GM23338 (cell line): ENCODE data around the gene RNF41. TPM values are rescaled to one million over a fixed set of nuclear protein-coding genes. Genes with fewer than 3 reads are reported as not detected.

Experiments used
- ATAC-seq: fragments of 200-7000 bp; cut with Tn5 transposase; 3 replicates; pipeline ENCODE4 v1.9.1; 2020
- DNase-seq: peaks from one replicate; pipeline ENCODE4 v3.0.0-alpha.2; 2015; ENCODE audit warnings: low spot score
- H2AFZ ChIP-seq: fragments of 200-600 bp; sonication (generic); 2 replicates; pipeline ENCODE4 v1.8.0; 2016; ENCODE audit warnings: antibody characterized with exemption, mild to moderate bottlenecking, moderate library complexity
- H3F3A ChIP-seq: fragments of 200-600 bp; sonication (generic); replicated peaks from 2 replicates; pipeline ENCODE4 v1.8.0; 2017; ENCODE audit warnings: antibody characterized with exemption, mixed run types, low read depth
- H3K27ac ChIP-seq: fragments of 200-600 bp; sonication (generic); 2 replicates; pipeline ENCODE4 v1.6.1; 2016; ENCODE audit warnings: low read depth
- H3K27me3 ChIP-seq: fragments of 200-600 bp; sonication (generic); 2 replicates; pipeline ENCODE4 v1.8.0; 2016; ENCODE audit warnings: mild to moderate bottlenecking, mixed run types, moderate library complexity; ENCODE audit not compliant: insufficient read depth
- H3K36me3 ChIP-seq: fragments of 200-600 bp; sonication (generic); 2 replicates; pipeline ENCODE4 v1.8.0; 2016; ENCODE audit warnings: mild to moderate bottlenecking; ENCODE audit not compliant: insufficient read depth
- H3K4me1 ChIP-seq: fragments of 200-600 bp; sonication (generic); 2 replicates; pipeline ENCODE4 v1.8.0; 2016; ENCODE audit warnings: mild to moderate bottlenecking, moderate library complexity; ENCODE audit not compliant: insufficient read depth
- H3K4me2 ChIP-seq: fragments of 200-600 bp; sonication (generic); 2 replicates; pipeline ENCODE4 v1.7.1; 2017; ENCODE audit warnings: mixed run types
- H3K4me3 ChIP-seq: fragments of 200-600 bp; sonication (generic); 2 replicates; pipeline ENCODE4 v1.6.1; 2016; ENCODE audit warnings: mixed run types
- H3K79me2 ChIP-seq: fragments of 200-600 bp; sonication (generic); replicated peaks from 2 replicates; pipeline ENCODE4 v1.8.0; 2017; ENCODE audit warnings: mild to moderate bottlenecking; ENCODE audit not compliant: insufficient read depth
- H3K9me2 ChIP-seq: fragments of 200-600 bp; sonication (generic); 2 replicates; pipeline ENCODE4 v1.8.0; 2017; ENCODE audit not compliant: insufficient read depth
- H4K20me1 ChIP-seq: fragments of 200-600 bp; sonication (generic); replicated peaks from 2 replicates; pipeline ENCODE4 v1.8.0; 2017; ENCODE audit warnings: mild to moderate bottlenecking; ENCODE audit not compliant: insufficient read depth
- H3K27ac Mint-ChIP-seq: 2 replicates; pipeline ENCODE4 v1.8.0; 2020; ENCODE audit warnings: inconsistent platforms, mild to moderate bottlenecking, moderate library complexity, mixed read lengths
- H3K27me3 Mint-ChIP-seq: 3 replicates; pipeline ENCODE4 v1.8.0; 2022; ENCODE audit warnings: low read depth, mild to moderate bottlenecking, moderate library complexity, mixed read lengths, inconsistent platforms; ENCODE audit not compliant: insufficient read depth, poor library complexity
- H3K36me3 Mint-ChIP-seq: 3 replicates; pipeline ENCODE4 v1.8.0; 2021; ENCODE audit warnings: low read depth, mild to moderate bottlenecking, inconsistent platforms, moderate library complexity, mixed read lengths
- H3K4me1 Mint-ChIP-seq: 3 replicates; pipeline ENCODE4 v1.8.0; 2020; ENCODE audit warnings: mild to moderate bottlenecking, inconsistent platforms, mixed read lengths
- H3K4me3 Mint-ChIP-seq: 3 replicates; pipeline ENCODE4 v1.8.0; 2021; ENCODE audit warnings: moderate library complexity, mild to moderate bottlenecking, inconsistent platforms, mixed read lengths
- H3K9me3 Mint-ChIP-seq: 3 replicates; pipeline ENCODE4 v1.8.0; 2020; ENCODE audit warnings: moderate library complexity, mild to moderate bottlenecking, inconsistent platforms, mixed read lengths
- CREB1 ChIP-seq: fragments of 250-450 bp; sonication (Bioruptor Pico); IDR thresholded peaks from 2 replicates; pipeline ENCODE4 v1.5.0; 2020; ENCODE audit warnings: low read depth, mild to moderate bottlenecking, moderate library complexity
- ETS1 ChIP-seq: IDR thresholded peaks from 2 replicates; pipeline ENCODE4 v1.6.1; 2016; ENCODE audit warnings: antibody characterized with exemption
- EZH2 ChIP-seq: fragments of 200-600 bp; sonication (generic); IDR thresholded peaks from one replicate; pipeline ENCODE4 v1.8.0; 2017; ENCODE audit warnings: antibody characterized with exemption, mild to moderate bottlenecking, low read depth; ENCODE audit not compliant: unreplicated experiment
- EZH2phosphoT487 ChIP-seq: fragments of 200-600 bp; sonication (generic); IDR thresholded peaks from one replicate; pipeline ENCODE4 v1.8.1; 2018; ENCODE audit warnings: antibody characterized with exemption; ENCODE audit not compliant: unreplicated experiment
- JUNB ChIP-seq: IDR thresholded peaks from one replicate; pipeline ENCODE4 v1.6.1; 2016; ENCODE audit warnings: antibody characterized with exemption; ENCODE audit not compliant: unreplicated experiment
- NANOG ChIP-seq: IDR thresholded peaks from 2 replicates; pipeline ENCODE4 v1.6.1; 2016; ENCODE audit warnings: antibody characterized with exemption, borderline replicate concordance
- POLR2AphosphoS5 ChIP-seq: IDR thresholded peaks from 2 replicates; pipeline ENCODE4 v1.6.1; 2016; ENCODE audit warnings: antibody characterized with exemption, low read depth
- STAT1 ChIP-seq: IDR thresholded peaks from one replicate; pipeline ENCODE4 v1.6.1; 2016; ENCODE audit warnings: antibody characterized with exemption; ENCODE audit not compliant: unreplicated experiment
- ZNF114 ChIP-seq: fragments of 250-450 bp; sonication (Bioruptor Pico); IDR thresholded peaks from 2 replicates; pipeline ENCODE4 v1.5.0; 2020; ENCODE audit warnings: mild to moderate bottlenecking, moderate library complexity
- ZNF331 ChIP-seq: fragments of 250-450 bp; sonication (Bioruptor Pico); IDR thresholded peaks from 2 replicates; pipeline ENCODE4 v1.5.0; 2020; ENCODE audit warnings: low read depth, mild to moderate bottlenecking, moderate library complexity
- polyA plus RNA-seq: library from polyadenylated mRNA; unstranded; fragments of >200 nt; fragmentation: Nextera tagmentation; extraction: Ambion mirVana; gene quantifications from 2 replicates; pipeline ENCODE4 v1.2.1, GENCODE V29; 2016
- total RNA-seq: library from RNA; depleted of rRNA; stranded (reverse); fragments of >200 nt; shearing (Covaris generic); gene quantifications from 2 replicates; pipeline ENCODE4 v1.2.3, GENCODE V29; 2014
- TF ChIP-seq, protein P1 (sequence below): IDR thresholded peaks from one replicate; pipeline ENCODE4 v1.6.1; 2018; ENCODE audit warnings: antibody characterized with exemption; ENCODE audit not compliant: unreplicated experiment
- TF ChIP-seq, protein P2 (sequence below), 2 experiments: fragments of 200-600 bp in 1 of 2; sonication (generic) in 1 of 2; conservative IDR thresholded peaks; 2 replicates each; pipeline versions ENCODE4 v1.5.1 to v1.6.1; 2016 to 2017; ENCODE audit warnings: antibody characterized with exemption in 2 of 2, low read depth in 2 of 2, mild to moderate bottlenecking in 2 of 2, moderate library complexity in 1 of 2
- TF ChIP-seq, protein P3 (sequence below): fragments of 250-450 bp; sonication (Bioruptor Pico); IDR thresholded peaks from 2 replicates; pipeline ENCODE4 v1.5.0; 2020; ENCODE audit warnings: mild to moderate bottlenecking, moderate library complexity

The RNF41 gene
- total and polyA plus RNA-seq, 2 experiments from 2014 or later = 15.3 to 77.1 TPM

- H3K27ac Mint-ChIP-seq = no peak overlapping the region; the same call in 1 of the 2 replicates
Measured at GRCh38 chr12:56197921-56198635, 23.6 kb downstream of the RNF41 start.

More at GRCh38 chr12:56197921-56198635, 23.6 kb downstream of the RNF41 start:
- H3K36me3 ChIP-seq = no peaks in the 10 kb centered on the region
- Mint-ChIP-seq H3K27me3 (peaks cover 14% of the 10 kb centered on the region), H3K9me3 (no peaks in the 10 kb centered on the region), H3K36me3 (peaks cover 12% of the 10 kb centered on the region; the same call in 2 of the 3 replicates), H3K4me1 (peaks cover 25% of the 10 kb centered on the region), H3K4me3 (no peak overlapping the region; the same call in 2 of the 3 replicates)
- peak overlapping the region; percentile 5; the same call in 1 of the 2 replicates for H3K4me2 ChIP-seq
- no peak overlapping the region for H2AFZ ChIP-seq
- H3K9me2 ChIP-seq = 0 out of 2 replicates have a peak, but pooled peaks cover 5% of the 10 kb centered on the region
- TF ChIP-seq, protein P1, sequence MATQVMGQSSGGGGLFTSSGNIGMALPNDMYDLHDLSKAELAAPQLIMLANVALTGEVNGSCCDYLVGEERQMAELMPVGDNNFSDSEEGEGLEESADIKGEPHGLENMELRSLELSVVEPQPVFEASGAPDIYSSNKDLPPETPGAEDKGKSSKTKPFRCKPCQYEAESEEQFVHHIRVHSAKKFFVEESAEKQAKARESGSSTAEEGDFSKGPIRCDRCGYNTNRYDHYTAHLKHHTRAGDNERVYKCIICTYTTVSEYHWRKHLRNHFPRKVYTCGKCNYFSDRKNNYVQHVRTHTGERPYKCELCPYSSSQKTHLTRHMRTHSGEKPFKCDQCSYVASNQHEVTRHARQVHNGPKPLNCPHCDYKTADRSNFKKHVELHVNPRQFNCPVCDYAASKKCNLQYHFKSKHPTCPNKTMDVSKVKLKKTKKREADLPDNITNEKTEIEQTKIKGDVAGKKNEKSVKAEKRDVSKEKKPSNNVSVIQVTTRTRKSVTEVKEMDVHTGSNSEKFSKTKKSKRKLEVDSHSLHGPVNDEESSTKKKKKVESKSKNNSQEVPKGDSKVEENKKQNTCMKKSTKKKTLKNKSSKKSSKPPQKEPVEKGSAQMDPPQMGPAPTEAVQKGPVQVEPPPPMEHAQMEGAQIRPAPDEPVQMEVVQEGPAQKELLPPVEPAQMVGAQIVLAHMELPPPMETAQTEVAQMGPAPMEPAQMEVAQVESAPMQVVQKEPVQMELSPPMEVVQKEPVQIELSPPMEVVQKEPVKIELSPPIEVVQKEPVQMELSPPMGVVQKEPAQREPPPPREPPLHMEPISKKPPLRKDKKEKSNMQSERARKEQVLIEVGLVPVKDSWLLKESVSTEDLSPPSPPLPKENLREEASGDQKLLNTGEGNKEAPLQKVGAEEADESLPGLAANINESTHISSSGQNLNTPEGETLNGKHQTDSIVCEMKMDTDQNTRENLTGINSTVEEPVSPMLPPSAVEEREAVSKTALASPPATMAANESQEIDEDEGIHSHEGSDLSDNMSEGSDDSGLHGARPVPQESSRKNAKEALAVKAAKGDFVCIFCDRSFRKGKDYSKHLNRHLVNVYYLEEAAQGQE = no peak
- TF ChIP-seq CREB1 (CRISPR knock-in tag) = no peak
- no peak for TF ChIP-seq ZNF331 (CRISPR knock-in tag)
- TF ChIP-seq, protein P2, sequence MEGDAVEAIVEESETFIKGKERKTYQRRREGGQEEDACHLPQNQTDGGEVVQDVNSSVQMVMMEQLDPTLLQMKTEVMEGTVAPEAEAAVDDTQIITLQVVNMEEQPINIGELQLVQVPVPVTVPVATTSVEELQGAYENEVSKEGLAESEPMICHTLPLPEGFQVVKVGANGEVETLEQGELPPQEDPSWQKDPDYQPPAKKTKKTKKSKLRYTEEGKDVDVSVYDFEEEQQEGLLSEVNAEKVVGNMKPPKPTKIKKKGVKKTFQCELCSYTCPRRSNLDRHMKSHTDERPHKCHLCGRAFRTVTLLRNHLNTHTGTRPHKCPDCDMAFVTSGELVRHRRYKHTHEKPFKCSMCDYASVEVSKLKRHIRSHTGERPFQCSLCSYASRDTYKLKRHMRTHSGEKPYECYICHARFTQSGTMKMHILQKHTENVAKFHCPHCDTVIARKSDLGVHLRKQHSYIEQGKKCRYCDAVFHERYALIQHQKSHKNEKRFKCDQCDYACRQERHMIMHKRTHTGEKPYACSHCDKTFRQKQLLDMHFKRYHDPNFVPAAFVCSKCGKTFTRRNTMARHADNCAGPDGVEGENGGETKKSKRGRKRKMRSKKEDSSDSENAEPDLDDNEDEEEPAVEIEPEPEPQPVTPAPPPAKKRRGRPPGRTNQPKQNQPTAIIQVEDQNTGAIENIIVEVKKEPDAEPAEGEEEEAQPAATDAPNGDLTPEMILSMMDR (conservative IDR thresholded peaks at IDR 0.05; ENCODE audit: low read depth in 2 of 2) = no peak
- TF ChIP-seq JUNB = no peak
- no peak for TF ChIP-seq ETS1
- TF ChIP-seq, protein P3, sequence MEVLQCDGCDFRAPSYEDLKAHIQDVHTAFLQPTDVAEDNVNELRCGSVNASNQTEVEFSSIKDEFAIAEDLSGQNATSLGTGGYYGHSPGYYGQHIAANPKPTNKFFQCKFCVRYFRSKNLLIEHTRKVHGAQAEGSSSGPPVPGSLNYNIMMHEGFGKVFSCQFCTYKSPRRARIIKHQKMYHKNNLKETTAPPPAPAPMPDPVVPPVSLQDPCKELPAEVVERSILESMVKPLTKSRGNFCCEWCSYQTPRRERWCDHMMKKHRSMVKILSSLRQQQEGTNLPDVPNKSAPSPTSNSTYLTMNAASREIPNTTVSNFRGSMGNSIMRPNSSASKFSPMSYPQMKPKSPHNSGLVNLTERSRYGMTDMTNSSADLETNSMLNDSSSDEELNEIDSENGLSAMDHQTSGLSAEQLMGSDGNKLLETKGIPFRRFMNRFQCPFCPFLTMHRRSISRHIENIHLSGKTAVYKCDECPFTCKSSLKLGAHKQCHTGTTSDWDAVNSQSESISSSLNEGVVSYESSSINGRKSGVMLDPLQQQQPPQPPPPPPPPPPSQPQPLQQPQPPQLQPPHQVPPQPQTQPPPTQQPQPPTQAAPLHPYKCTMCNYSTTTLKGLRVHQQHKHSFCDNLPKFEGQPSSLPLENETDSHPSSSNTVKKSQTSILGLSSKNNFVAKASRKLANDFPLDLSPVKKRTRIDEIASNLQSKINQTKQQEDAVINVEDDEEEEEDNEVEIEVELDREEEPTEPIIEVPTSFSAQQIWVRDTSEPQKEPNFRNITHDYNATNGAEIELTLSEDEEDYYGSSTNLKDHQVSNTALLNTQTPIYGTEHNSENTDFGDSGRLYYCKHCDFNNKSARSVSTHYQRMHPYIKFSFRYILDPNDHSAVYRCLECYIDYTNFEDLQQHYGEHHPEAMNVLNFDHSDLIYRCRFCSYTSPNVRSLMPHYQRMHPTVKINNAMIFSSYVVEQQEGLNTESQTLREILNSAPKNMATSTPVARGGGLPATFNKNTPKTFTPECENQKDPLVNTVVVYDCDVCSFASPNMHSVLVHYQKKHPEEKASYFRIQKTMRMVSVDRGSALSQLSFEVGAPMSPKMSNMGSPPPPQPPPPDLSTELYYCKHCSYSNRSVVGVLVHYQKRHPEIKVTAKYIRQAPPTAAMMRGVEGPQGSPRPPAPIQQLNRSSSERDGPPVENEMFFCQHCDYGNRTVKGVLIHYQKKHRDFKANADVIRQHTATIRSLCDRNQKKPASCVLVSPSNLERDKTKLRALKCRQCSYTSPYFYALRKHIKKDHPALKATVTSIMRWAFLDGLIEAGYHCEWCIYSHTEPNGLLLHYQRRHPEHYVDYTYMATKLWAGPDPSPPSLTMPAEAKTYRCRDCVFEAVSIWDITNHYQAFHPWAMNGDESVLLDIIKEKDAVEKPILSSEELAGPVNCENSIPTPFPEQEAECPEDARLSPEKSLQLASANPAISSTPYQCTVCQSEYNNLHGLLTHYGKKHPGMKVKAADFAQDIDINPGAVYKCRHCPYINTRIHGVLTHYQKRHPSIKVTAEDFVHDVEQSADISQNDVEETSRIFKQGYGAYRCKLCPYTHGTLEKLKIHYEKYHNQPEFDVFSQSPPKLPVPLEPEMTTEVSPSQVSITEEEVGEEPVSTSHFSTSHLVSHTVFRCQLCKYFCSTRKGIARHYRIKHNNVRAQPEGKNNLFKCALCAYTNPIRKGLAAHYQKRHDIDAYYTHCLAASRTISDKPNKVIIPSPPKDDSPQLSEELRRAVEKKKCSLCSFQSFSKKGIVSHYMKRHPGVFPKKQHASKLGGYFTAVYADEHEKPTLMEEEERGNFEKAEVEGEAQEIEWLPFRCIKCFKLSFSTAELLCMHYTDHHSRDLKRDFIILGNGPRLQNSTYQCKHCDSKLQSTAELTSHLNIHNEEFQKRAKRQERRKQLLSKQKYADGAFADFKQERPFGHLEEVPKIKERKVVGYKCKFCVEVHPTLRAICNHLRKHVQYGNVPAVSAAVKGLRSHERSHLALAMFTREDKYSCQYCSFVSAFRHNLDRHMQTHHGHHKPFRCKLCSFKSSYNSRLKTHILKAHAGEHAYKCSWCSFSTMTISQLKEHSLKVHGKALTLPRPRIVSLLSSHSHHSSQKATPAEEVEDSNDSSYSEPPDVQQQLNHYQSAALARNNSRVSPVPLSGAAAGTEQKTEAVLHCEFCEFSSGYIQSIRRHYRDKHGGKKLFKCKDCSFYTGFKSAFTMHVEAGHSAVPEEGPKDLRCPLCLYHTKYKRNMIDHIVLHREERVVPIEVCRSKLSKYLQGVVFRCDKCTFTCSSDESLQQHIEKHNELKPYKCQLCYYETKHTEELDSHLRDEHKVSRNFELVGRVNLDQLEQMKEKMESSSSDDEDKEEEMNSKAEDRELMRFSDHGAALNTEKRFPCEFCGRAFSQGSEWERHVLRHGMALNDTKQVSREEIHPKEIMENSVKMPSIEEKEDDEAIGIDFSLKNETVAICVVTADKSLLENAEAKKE (CRISPR knock-in tag) = no peak
- TF ChIP-seq STAT1 = no peak
- TF ChIP-seq EZH2phosphoT487 = no peak
- no peak for TF ChIP-seq NANOG
- TF ChIP-seq POLR2AphosphoS5 = no peak
- TF ChIP-seq ZNF114 = no peak
- no peak for TF ChIP-seq EZH2
- no peaks in the 10 kb centered on the region for H3F3A ChIP-seq
- H3K4me1 ChIP-seq = no peaks in the 10 kb centered on the region
- no peaks in the 10 kb centered on the region for H4K20me1 ChIP-seq
- no peak overlapping the region; the same call in 1 of the 2 replicates for H3K27ac ChIP-seq
- no peak for DNase-seq
- H3K79me2 ChIP-seq = no peaks in the 10 kb centered on the region
- no peaks in the 10 kb centered on the region for H3K27me3 ChIP-seq
- H3K4me3 ChIP-seq = no peak overlapping the region
- ATAC-seq = no peak
